GM12872 (cell line): ENCODE measurements around the gene MASP1.

Source experiments
- CTCF ChIP-seq: IDR thresholded peaks from 3 replicates; pipeline ENCODE4 v1.5.1; 2011; ENCODE audit warnings: low read depth, mild to moderate bottlenecking, low read length, moderate library complexity; ENCODE audit not compliant: insufficient read depth

Gene MASP1

GRCh38 chr3:187242435-187242834 is 49.1 kb downstream of the MASP1 start:
- TF ChIP-seq CTCF: no peak

- TF ChIP-seq CTCF: no peak
Observed at GRCh38 chr3:187238239-187238638, 53.3 kb downstream of the MASP1 start.

- no peak for TF ChIP-seq CTCF
Observed at GRCh38 chr3:187237741-187238140, 53.8 kb downstream of the MASP1 start.

- TF ChIP-seq CTCF: no peak
Observed at GRCh38 chr3:187236962-187237361, 54.6 kb downstream of the MASP1 start.

- no peak for TF ChIP-seq CTCF
Observed at GRCh38 chr3:187230011-187230410, 61.5 kb downstream of the MASP1 start.

- no peak for TF ChIP-seq CTCF
Observed at GRCh38 chr3:187228740-187229139, 62.8 kb downstream of the MASP1 start.

GRCh38 chr3:187227658-187228258 is 63.8 kb downstream of the MASP1 start:
- no peak for TF ChIP-seq CTCF

- no peak for TF ChIP-seq CTCF
Observed at GRCh38 chr3:187223799-187224198, 67.7 kb downstream of the MASP1 start.
